HFF-Myc (cell line): ENCODE measurements around the gene WHRN.

ENCODE experiments used
- DNase-seq: peaks from one replicate; pipeline ENCODE4 v3.0.0-alpha.2; 2011; ENCODE audit warnings: low read depth; ENCODE audit errors: extremely low read depth
- H3K4me3 ChIP-seq: replicated peaks from 2 replicates; pipeline ENCODE4 v1.5.1; 2011; ENCODE audit warnings: low read depth, mild to moderate bottlenecking, control low read depth, low read length
- TF ChIP-seq, protein P1 (sequence below): IDR thresholded peaks from 2 replicates; pipeline ENCODE4 v1.5.1; 2012; ENCODE audit warnings: mild to moderate bottlenecking, low read depth, low read length, control low read depth; ENCODE audit errors: missing control alignments

WHRN gene

DNA sequence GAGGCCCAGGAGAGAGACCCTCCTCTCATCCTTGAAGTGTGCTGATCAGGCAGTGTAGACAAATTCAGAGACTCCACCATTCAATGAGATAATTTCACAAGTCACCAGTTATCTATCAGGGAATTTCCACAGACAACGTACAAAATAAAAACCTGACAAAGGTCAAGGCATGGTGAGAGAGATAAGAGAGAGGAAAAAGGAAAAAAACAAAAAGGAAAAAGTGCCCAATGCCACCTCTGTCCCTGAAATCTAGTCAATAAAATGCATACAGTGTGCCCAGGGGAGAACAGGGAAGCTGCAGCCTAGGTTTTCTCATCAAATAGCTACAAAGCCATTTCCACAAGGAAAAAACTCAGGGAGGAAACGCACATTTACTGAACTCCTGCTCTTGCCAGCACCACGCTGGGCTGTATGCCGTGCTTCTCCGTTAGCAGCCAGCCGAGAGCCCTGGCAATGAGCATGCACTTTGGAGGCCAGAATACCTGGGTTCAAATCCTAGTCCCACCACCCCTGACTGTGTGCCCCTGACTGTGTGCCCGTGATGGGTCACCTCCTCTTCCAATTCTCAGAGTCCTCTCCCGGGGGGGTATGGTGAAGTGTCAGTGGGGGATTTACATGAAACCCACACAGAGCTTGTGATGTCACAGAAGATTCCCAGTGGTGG, 11.6 kb downstream of the WHRN start:
- no peak overlapping the region for H3K4me3 ChIP-seq
- no peak for DNase-seq
- TF ChIP-seq, protein P1, sequence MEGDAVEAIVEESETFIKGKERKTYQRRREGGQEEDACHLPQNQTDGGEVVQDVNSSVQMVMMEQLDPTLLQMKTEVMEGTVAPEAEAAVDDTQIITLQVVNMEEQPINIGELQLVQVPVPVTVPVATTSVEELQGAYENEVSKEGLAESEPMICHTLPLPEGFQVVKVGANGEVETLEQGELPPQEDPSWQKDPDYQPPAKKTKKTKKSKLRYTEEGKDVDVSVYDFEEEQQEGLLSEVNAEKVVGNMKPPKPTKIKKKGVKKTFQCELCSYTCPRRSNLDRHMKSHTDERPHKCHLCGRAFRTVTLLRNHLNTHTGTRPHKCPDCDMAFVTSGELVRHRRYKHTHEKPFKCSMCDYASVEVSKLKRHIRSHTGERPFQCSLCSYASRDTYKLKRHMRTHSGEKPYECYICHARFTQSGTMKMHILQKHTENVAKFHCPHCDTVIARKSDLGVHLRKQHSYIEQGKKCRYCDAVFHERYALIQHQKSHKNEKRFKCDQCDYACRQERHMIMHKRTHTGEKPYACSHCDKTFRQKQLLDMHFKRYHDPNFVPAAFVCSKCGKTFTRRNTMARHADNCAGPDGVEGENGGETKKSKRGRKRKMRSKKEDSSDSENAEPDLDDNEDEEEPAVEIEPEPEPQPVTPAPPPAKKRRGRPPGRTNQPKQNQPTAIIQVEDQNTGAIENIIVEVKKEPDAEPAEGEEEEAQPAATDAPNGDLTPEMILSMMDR = no peak

DNA sequence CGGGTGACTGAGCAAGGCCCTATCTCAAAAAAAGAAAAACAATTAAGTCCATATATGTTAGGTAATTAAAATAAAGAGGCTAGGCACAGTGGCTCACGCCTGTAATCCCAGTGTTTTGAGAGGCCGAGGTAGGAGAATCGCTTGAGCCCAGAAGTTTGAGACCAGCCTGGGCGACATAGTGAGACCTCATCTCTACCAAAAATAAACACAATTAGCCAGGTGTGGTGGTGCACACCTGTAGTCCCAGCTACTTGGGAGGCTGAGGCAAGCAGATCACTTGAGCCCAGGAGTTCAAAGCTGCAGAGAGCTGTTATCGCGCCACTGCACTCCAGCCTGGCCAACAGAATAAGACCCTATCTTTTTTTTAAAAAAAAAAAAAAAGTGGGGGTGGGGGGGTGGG, 12.3 kb downstream of the WHRN start:
- no peak for DNase-seq
- H3K4me3 ChIP-seq = no peak overlapping the region
- TF ChIP-seq, protein P1 = no peak

DNA sequence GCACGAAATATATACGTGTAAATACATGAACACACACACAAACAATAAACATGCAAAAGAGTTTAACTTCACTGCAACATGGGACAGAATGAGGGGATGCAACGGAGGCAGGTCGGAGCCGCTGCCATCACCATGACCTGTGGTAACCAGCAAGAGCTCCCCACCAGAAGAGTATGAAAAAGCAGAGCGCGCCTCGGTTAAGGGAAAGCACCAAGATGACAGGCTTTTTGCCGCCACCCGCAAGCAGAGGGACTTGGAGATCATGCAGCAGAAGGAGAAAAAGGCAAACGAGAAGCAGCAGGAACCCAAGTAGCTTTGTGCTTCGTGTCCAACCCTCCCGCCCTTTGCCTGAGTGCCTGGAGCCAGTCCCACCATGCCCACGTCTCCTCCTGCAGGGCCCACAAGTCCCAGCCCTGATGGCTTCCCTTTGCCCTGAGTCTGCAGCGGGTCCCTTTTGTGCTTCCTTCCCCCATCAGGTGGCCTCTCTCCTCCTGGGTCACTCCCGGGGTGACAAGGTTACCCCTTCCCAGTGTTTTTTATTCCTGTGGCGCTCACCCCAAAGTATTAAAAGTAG, 13.8 kb downstream of the WHRN start:
- no peak for DNase-seq
- TF ChIP-seq, protein P1 = no peak
- H3K4me3 ChIP-seq = no peak overlapping the region

DNA sequence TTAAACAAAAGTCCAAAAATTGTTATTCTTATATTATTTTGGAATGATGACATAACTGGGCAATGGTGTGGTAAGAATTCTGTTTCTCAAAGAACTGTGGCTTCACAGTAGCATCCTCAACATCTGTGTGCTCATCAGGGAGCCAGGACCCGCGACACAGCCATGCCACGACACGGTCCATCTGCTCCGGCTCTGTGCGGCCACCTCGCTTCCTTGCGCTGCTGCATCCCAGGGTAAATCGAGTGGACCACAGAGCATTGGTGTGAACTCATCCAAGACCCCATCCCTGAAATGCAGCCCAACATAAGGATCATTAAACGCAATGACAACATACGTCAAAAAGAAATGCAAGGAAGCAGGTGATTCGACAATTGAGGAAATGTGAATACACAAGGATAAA, 15.3 kb downstream of the WHRN start:
- no peak overlapping the region for H3K4me3 ChIP-seq
- TF ChIP-seq, protein P1 = no peak
- no peak for DNase-seq

DNA sequence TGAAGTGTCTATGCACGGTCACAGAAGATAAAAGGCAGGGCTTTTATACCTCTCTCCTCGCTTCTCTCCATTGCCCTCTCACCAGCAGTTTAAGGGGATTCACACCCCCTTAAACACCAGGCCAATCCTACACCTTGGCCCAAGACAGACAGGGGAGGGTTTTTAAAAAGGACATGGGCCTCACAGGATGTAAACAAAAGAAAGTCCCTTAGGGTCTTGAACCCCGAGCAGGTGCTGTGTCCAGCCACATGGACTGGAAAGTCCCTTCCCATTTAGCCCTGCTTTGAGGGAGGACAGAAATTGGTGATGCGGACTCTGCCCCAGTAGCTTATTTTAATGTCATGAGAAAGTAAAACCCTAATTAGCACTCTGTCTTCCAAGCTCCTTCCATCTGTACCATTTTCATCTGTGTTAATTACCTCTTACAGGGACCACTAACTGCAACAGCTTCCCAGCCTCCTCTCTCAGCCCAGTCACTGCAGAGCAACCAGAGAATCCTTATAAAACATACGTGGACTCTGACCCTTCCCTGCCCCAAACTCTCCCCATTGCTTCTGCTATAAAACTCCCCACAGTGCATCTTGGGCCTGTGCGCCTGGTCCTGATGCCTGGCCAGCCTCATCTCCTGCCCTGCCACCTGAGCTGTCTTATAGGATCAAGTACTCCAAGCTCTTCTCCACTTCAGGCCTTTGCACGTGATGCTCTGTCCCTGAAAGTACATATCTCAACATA, 16.7 kb downstream of the WHRN start:
- no peak for DNase-seq
- TF ChIP-seq, protein P1 = no peak
- no peak overlapping the region for H3K4me3 ChIP-seq

DNA sequence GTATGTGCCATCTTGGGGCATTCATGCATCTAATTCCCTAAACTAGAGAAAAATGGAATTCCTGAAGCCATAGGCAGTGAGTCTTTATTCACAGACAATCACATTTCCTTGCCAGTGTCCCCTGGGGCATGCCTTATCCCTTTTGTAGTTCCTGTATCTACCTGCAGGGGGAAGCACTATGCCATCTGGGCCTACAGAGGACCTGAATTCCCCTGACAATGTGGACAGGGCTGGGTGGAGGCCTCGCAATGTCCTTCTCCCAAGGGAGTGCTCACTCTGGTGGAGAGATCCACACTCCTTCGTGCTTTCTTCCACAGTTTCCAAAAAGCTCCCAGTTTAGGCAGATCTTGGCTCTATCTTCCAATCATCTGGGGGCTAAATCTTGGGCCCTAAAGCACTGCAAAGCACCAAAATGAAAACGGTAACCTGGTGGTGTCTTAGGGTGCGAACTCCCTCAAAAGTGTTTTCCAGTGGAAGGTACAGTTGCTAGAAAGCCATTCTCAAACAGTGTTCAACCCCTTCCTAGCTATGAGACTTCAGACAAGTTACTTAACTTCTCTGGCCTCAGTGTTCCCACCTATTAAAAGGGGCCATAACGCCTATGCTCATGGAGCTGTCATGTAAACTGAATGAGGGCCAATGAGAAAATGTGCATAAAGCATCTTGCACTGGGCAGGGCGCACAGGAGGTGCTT, 17.5 kb downstream of the WHRN start:
- TF ChIP-seq, protein P1 = peak; percentile 92
- H3K4me3 ChIP-seq = no peak overlapping the region
- DNase-seq = peak; percentile 63
